Adrenal gland (tissue), 12 donors: ENCODE measurements around the gene LIF. TPM values are rescaled to one million over a fixed set of nuclear protein-coding genes. Genes with fewer than 3 reads are reported as not detected.

Source experiments
- DNase-seq, 7 donors: peaks; one replicate each; pipeline ENCODE4 v3.0.0-alpha.2; 2019 to 2020
- H3K27ac ChIP-seq, 5 donors: fragments of 200-600 bp; sonication (generic) in 4 of 5; 1 replicate in 3 of 5; 2 replicates in 2 of 5; pipeline versions ENCODE4 v1.5.1 to v1.8.0; 2016 to 2020; ENCODE audit warnings: mild to moderate bottlenecking in 1 of 5
- H3K27me3 ChIP-seq: fragments of 200-600 bp; 2 replicates; pipeline ENCODE4 v1.8.0; 2021
- H3K36me3 ChIP-seq, 2 donors: fragments of 200-600 bp; replicated peaks in 1 of 2; 1 replicate in 1 of 2; 2 replicates in 1 of 2; pipeline versions ENCODE4 v1.5.1 to v1.8.0; 2018 to 2022
- H3K4me1 ChIP-seq, 2 donors: fragments of 200-600 bp; replicated peaks in 1 of 2; 1 replicate in 1 of 2; 2 replicates in 1 of 2; pipeline versions ENCODE4 v1.5.1 to v1.8.0; 2018 to 2021
- H3K4me3 ChIP-seq, 4 donors: fragments of 200-600 bp; sonication (generic) in 3 of 4; one replicate each; pipeline ENCODE4 v1.5.1; 2016 to 2018
- H3K9me3 ChIP-seq, 3 donors: fragments of 200-600 bp; sonication (generic) in 1 of 3; replicated peaks in 1 of 3; 1 replicate in 2 of 3; 2 replicates in 1 of 3; pipeline versions ENCODE4 v1.5.1 to v1.8.0; 2016 to 2021
- CTCF ChIP-seq, 6 experiments: fragments of 450-650 bp in 4 of 6; fragments of 200-600 bp in 2 of 6; sonication (generic) in 1 of 6; IDR thresholded peaks; 1 replicate in 5 of 6; 2 replicates in 1 of 6; pipeline versions ENCODE4 v1.5.1 to v1.8.0; 2016 to 2021; ENCODE audit warnings: antibody characterized with exemption in 6 of 6, mild to moderate bottlenecking in 2 of 6, moderate library complexity in 1 of 6
- POLR2A ChIP-seq, 2 donors: fragments of 450-650 bp; IDR thresholded peaks; one replicate each; pipeline ENCODE4 v1.6.1; 2017; ENCODE audit warnings: antibody characterized with exemption in 2 of 2, mild to moderate bottlenecking in 2 of 2, moderate library complexity in 1 of 2
- WGBS, 4 donors: extraction: QIAGEN DNeasy Blood & Tissue Kit in 2 of 4; methylation state at CpG; one replicate each; pipeline versions ENCODE4 v1.1.5 to v1.1.7; 2013 to 2017; 5-methylcytosine and 5-hydroxymethylcytosine counted together
- intact Hi-C, 2 donors: fragments of 100-400 bp; cut with DNase I; formaldehyde crosslinking; loops; one replicate each; pipeline versions ENCODE4 v1.14.1 to v1.15.0; 2022 to 2023
- polyA plus RNA-seq, 3 donors: library from polyadenylated mRNA; stranded (reverse); fragments of 200-250 nt in 2 of 3; fragments of 350-450 nt in 1 of 3; fragmentation: Illumina TruSeq in 1 of 3; extraction: RNeasy Lipid Tissue Mini Kit (QIAGEN cat#74804) in 1 of 3; gene quantifications; one replicate each; pipeline ENCODE4 v1.2.3, GENCODE V29; 2013 to 2014
- total RNA-seq, 9 donors: library from RNA; depleted of rRNA in 4 of 9; stranded (reverse); fragments of >200 nt in 4 of 9; fragments of 120-200 nt in 1 of 9; fragmentation: NEBNext Ultra II Directional in 1 of 9; extraction: Animal tissue kit (Norgen Biotek cat#: 25700) in 1 of 9; gene quantifications; one replicate each; pipeline versions ENCODE4 v1.1.0 to v1.2.4, GENCODE V29; 2013 to 2023
- donor health status: healthy with polysubstance abuse.
- donor health status: Bipolar disorder and iron deficiency.
- donor health status: DM: yes; HTN: yes; CAD: no.
- donor health status: DM: no; HTN: no; CAD: no.
- donor health status: DM: no; HTN: no; CAD: no.
- donor health status: DM: yes; HTN: yes; CAD: no.

The LIF gene
- total and polyA plus RNA-seq, 12 donors: 0.06 to 9.3 (median 1.5) TPM

GRCh38 chr22:30286813-30287647, 40.5 kb upstream of the LIF start:
- Histone ChIP-seq H3K27me3 (no peaks in the 10 kb centered on the region), H3K27ac (no peak overlapping the region), H3K36me3 (peaks cover 0 to 19% of the 10 kb centered on the region in 2 donors), H3K4me3 (no peak overlapping the region), H3K9me3 (no peaks in the 10 kb centered on the region), H3K4me1 (peaks cover 30 to 39% of the 10 kb centered on the region in 2 donors)
- intact Hi-C loops: loop anchor here (5.0 kb wide), 2 partner anchors 40 to 100 kb away; partner anchors contain the start of genes RNF215 (in 1 of the 2) and TBC1D10A (in 1 of the 2)
- TF ChIP-seq POLR2A (IDR thresholded peaks at IDR 0.05) (no peak), CTCF (IDR thresholded peaks at IDR 0.05) (peak; percentile 72 to 88 (median 85))
- DNase-seq: peak; percentile 65 to 84 (median 72)
- WGBS, 4 donors: 50 to 61% (median 53%) methylated on average over 20 to 31 of the region's 31 CpGs

- H3K36me3 ChIP-seq: peaks cover 0 to 14% of the 10 kb centered on the region in 2 donors
- TF ChIP-seq POLR2A (IDR thresholded peaks at IDR 0.05) (no peak), CTCF (IDR thresholded peaks at IDR 0.05) (no peak)
- no peak for DNase-seq
- no peaks in the 10 kb centered on the region for H3K9me3 ChIP-seq
- no peak overlapping the region for H3K4me3 ChIP-seq
- intact Hi-C loops: loop anchor here (5.0 kb wide), 2 partner anchors 41 to 101 kb away; partner anchors contain the start of genes RNF215 (in 1 of the 2) and TBC1D10A (in 1 of the 2)
- H3K27ac ChIP-seq: no peak overlapping the region
- H3K27me3 ChIP-seq: no peaks in the 10 kb centered on the region
- H3K4me1 ChIP-seq: peaks cover 27 to 32% of the 10 kb centered on the region in 2 donors
- 85 to 91% (median 86%) methylated on average over 4 to 5 of the region's 5 CpGs for WGBS, 4 donors
Measured at GRCh38 chr22:30286331-30286730, 39.8 kb upstream of the LIF start.

GRCh38 chr22:30285846-30286200, 39.3 kb upstream of the LIF start:
- TF ChIP-seq POLR2A (IDR thresholded peaks at IDR 0.05) (no peak), CTCF (IDR thresholded peaks at IDR 0.05) (no peak)
- H3K9me3 ChIP-seq: no peaks in the 10 kb centered on the region
- H3K4me1 ChIP-seq: peaks cover 22 to 27% of the 10 kb centered on the region in 2 donors
- H3K36me3 ChIP-seq: peaks cover 0 to 14% of the 10 kb centered on the region in 2 donors
- DNase-seq: no peak
- H3K4me3 ChIP-seq: no peak overlapping the region
- H3K27me3 ChIP-seq: no peaks in the 10 kb centered on the region
- 83 to 91% (median 90%) methylated on average over 7 to 8 of the region's 8 CpGs; no CpG with 5 or more reads in 1 of the 4 donors for WGBS, 4 donors
- no peak overlapping the region for H3K27ac ChIP-seq
- intact Hi-C loops: loop anchor here (5.0 kb wide), 2 partner anchors 41 to 101 kb away; partner anchors contain the start of genes RNF215 (in 1 of the 2) and TBC1D10A (in 1 of the 2)

GRCh38 chr22:30285176-30285845, 38.8 kb upstream of the LIF start:
- no peaks in the 10 kb centered on the region for H3K27me3 ChIP-seq
- peaks cover 17 to 22% of the 10 kb centered on the region in 2 donors for H3K4me1 ChIP-seq
- WGBS, 4 donors: 91 to 93% (median 92%) methylated on average over 20 to 27 of the region's 27 CpGs
- intact Hi-C loops: loop anchor here (5.0 kb wide), 2 partner anchors 42 to 102 kb away; partner anchors contain the start of genes RNF215 (in 1 of the 2) and TBC1D10A (in 1 of the 2)
- no peak for DNase-seq
- no peaks in the 10 kb centered on the region for H3K9me3 ChIP-seq
- no peak overlapping the region for H3K4me3 ChIP-seq
- H3K36me3 ChIP-seq: peaks cover 0 to 14% of the 10 kb centered on the region in 2 donors
- H3K27ac ChIP-seq: no peak overlapping the region
- TF ChIP-seq CTCF (IDR thresholded peaks at IDR 0.05) (no peak), POLR2A (IDR thresholded peaks at IDR 0.05) (no peak)
